HepG2 (cell line): ENCODE measurements around the gene XXYLT1. TPM values are rescaled to one million over a fixed set of nuclear protein-coding genes. Genes with fewer than 3 reads are reported as not detected.
A peak's percentile ranks its signal among the peaks of the same experiment; 100 is the strongest.

Experiments
- GFI1 ChIP-seq: sonication (generic); formaldehyde crosslinking; IDR thresholded peaks from 2 replicates; pipeline ENCODE4 v1.5.0; 2020; ENCODE audit warnings: missing genetic modification reagents, mild to moderate bottlenecking, borderline replicate concordance
- HMG20A ChIP-seq: IDR thresholded peaks from 2 replicates; pipeline ENCODE4 v1.6.1; 2016; ENCODE audit warnings: borderline replicate concordance
- HNF4G ChIP-seq, 2 experiments: sonication (generic) in 1 of 2; formaldehyde crosslinking in 1 of 2; IDR thresholded peaks; 2 replicates each; pipeline versions ENCODE4 v1.4.0 to v1.6.1; 2011 to 2020; ENCODE audit warnings: borderline replicate concordance in 2 of 2, low read depth in 2 of 2, mild to moderate bottlenecking in 2 of 2, low read length in 1 of 2, missing genetic modification reagents in 1 of 2, moderate library complexity in 1 of 2
- KAT8 ChIP-seq: IDR thresholded peaks from 2 replicates; pipeline ENCODE4 v1.6.1; 2016; ENCODE audit warnings: missing genetic modification reagents, missing compliant biosample characterization
- KLF6 ChIP-seq: IDR thresholded peaks from 2 replicates; pipeline ENCODE4 v1.8.0; 2016; ENCODE audit warnings: missing biosample characterization, missing genetic modification reagents
- LCORL ChIP-seq, 2 experiments: fragments of 450-650 bp in 1 of 2; sonication (generic) in 1 of 2; formaldehyde crosslinking in 1 of 2; IDR thresholded peaks; 2 replicates each; pipeline versions ENCODE4 v1.5.0 to v1.6.1; 2017 to 2020; ENCODE audit warnings: antibody characterized with exemption in 1 of 2, missing genetic modification reagents in 1 of 2
- PHF21A ChIP-seq: sonication (generic); formaldehyde crosslinking; IDR thresholded peaks from 2 replicates; pipeline ENCODE4 v1.5.0; 2020; ENCODE audit warnings: mild to moderate bottlenecking, missing genetic modification reagents
- POGZ ChIP-seq: sonication (generic); formaldehyde crosslinking; IDR thresholded peaks from 2 replicates; pipeline ENCODE4 v1.4.0; 2020; ENCODE audit warnings: mild to moderate bottlenecking, missing genetic modification reagents
- RARA ChIP-seq: IDR thresholded peaks from 2 replicates; pipeline ENCODE4 v1.6.1; 2016; ENCODE audit warnings: missing genetic modification reagents, missing compliant biosample characterization
- RBM39 ChIP-seq: fragments of 200-400 bp; formaldehyde crosslinking; IDR thresholded peaks from one replicate; pipeline ENCODE4 v1.6.1; 2018; ENCODE audit warnings: antibody characterized with exemption, mild to moderate bottlenecking, low read depth, low read length; ENCODE audit not compliant: poor library complexity, severe bottlenecking
- SMARCC2 ChIP-seq: fragments of 450-650 bp; IDR thresholded peaks from 2 replicates; pipeline ENCODE4 v1.6.1; 2017; ENCODE audit warnings: antibody characterized with exemption, mild to moderate bottlenecking
- TAF15 ChIP-seq: fragments of 200-400 bp; formaldehyde crosslinking; IDR thresholded peaks from one replicate; pipeline ENCODE4 v1.6.1; 2018; ENCODE audit warnings: mild to moderate bottlenecking, low read depth, low read length; ENCODE audit not compliant: poor library complexity, severe bottlenecking
- TBL1XR1 ChIP-seq: fragments of 150-350 bp; IDR thresholded peaks from 2 replicates; pipeline ENCODE4 v1.6.1; 2014; ENCODE audit warnings: borderline replicate concordance, low read length; ENCODE audit not compliant: partially characterized antibody
- TOE1 ChIP-seq: sonication (generic); formaldehyde crosslinking; IDR thresholded peaks from 2 replicates; pipeline ENCODE4 v1.4.0; 2020; ENCODE audit warnings: mild to moderate bottlenecking, missing genetic modification reagents
- ZNF12 ChIP-seq: sonication (generic); formaldehyde crosslinking; IDR thresholded peaks from 2 replicates; pipeline ENCODE4 v1.5.0; 2020; ENCODE audit warnings: missing genetic modification reagents
- ZNF34 ChIP-seq: sonication (generic); formaldehyde crosslinking; IDR thresholded peaks from 2 replicates; pipeline ENCODE4 v1.4.0; 2020; ENCODE audit warnings: mild to moderate bottlenecking, missing genetic modification reagents, borderline replicate concordance
- ZNF598 ChIP-seq: sonication (generic); formaldehyde crosslinking; IDR thresholded peaks from 2 replicates; pipeline ENCODE4 v1.5.1; 2020; ENCODE audit warnings: mild to moderate bottlenecking, missing genetic modification reagents, borderline replicate concordance
- ZNF674 ChIP-seq: sonication (generic); formaldehyde crosslinking; IDR thresholded peaks from 2 replicates; pipeline ENCODE4 v1.5.0; 2020; ENCODE audit warnings: low read depth, mild to moderate bottlenecking, missing genetic modification reagents
- ZSCAN25 ChIP-seq: sonication (generic); formaldehyde crosslinking; IDR thresholded peaks from 2 replicates; pipeline ENCODE4 v1.8.0; 2022; ENCODE audit warnings: mild to moderate bottlenecking, missing genetic modification reagents
- ZSCAN29 ChIP-seq: sonication (generic); formaldehyde crosslinking; conservative IDR thresholded peaks from 2 replicates; pipeline ENCODE4 v1.4.0; 2020; ENCODE audit warnings: mild to moderate bottlenecking, missing genetic modification reagents
- polyA plus RNA-seq, 8 experiments: library from polyadenylated mRNA; depleted of rRNA in 3 of 8; stranded (reverse) in 7 of 8; unstranded in 1 of 8; fragments of >200 nt; fragmentation: Illumina TruSeq in 4 of 8; extraction: Trizol in 4 of 8; gene quantifications; 2 replicates each; pipeline versions ENCODE4 v1.2.1 to v1.2.3, GENCODE V29; 2011 to 2016; ENCODE audit warnings: low read depth in 4 of 8, missing spikeins in 1 of 8, mixed read lengths in 1 of 8; ENCODE audit not compliant: insufficient read depth in 1 of 8
- total RNA-seq, 5 experiments: library from RNA; depleted of rRNA; stranded (reverse); fragments of >200 nt; fragmentation: Illumina TruSeq; extraction: Trizol; gene quantifications; 2 replicates each; pipeline ENCODE4 v1.2.3, GENCODE V29; 2016; ENCODE audit warnings: low read depth in 1 of 5
- TF ChIP-seq, protein P1 (sequence below): sonication (generic); formaldehyde crosslinking; IDR thresholded peaks from 2 replicates; pipeline ENCODE4 v1.4.0; 2020; ENCODE audit warnings: missing genetic modification reagents
- TF ChIP-seq, protein P2 (sequence below): sonication (generic); formaldehyde crosslinking; IDR thresholded peaks from 2 replicates; pipeline ENCODE4 v1.4.0; 2020; ENCODE audit warnings: missing genetic modification reagents
- TF ChIP-seq, protein P3 (sequence below): sonication (generic); formaldehyde crosslinking; IDR thresholded peaks from 2 replicates; pipeline ENCODE4 v1.5.1; 2020; ENCODE audit warnings: missing genetic modification reagents, mild to moderate bottlenecking, borderline replicate concordance
- TF ChIP-seq, protein P4 (sequence below): sonication (generic); formaldehyde crosslinking; IDR thresholded peaks from 2 replicates; pipeline ENCODE4 v1.4.0; 2020; ENCODE audit warnings: mild to moderate bottlenecking, missing genetic modification reagents
- TF ChIP-seq, protein P5 (sequence below): sonication (generic); formaldehyde crosslinking; IDR thresholded peaks from 2 replicates; pipeline ENCODE4 v1.5.1; 2020; ENCODE audit warnings: mild to moderate bottlenecking, missing genetic modification reagents, moderate library complexity

The XXYLT1 gene
- total and polyA plus RNA-seq, 2 of the 13 experiments (the other 11 are each of a cell fraction or from before 2014, with no cell fraction given) = 17.7 to 19.0 TPM

DNA sequence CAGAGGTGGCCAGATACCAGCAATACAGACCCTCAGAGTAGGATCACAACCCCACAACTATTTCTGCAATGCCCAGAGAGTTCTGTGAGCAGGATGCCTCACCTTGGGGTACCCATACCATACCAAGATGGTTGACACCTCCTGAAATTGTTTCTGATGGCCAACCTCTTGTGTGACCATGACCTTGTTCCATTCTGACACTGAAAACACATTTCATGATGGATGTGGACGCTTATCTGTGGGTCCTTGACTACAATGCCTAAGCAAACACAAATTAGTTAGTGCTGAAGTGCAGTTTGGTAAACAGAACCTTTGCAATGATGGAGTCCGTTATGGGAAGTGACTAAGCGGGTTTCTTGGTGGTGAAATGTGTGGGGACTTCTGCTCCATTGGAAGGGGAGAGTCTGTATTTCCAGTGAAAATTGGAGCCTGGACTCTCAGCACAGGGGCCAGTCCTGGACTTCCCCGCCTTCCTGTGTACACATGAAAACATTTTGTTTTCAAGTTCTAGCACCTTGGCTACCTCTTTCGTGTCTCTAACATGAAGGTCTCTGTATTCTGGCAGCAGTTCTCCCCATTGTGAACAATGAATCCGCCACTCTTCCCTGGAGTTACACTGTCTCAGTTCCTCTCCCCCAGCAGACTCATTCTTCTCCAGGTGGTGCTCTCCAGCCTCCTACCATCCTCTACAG, 106.2 kb downstream of the XXYLT1 start (continued):
- TF ChIP-seq TOE1 (CRISPR knock-in tag) (no peak), SMARCC2 (no peak), TAF15 (no peak), ZSCAN25 (CRISPR knock-in tag) (peak; percentile 88), ZNF12 (0 out of 2 replicates have a peak, but pooled peaks have one; percentile 27), POGZ (CRISPR knock-in tag) (peak; percentile 82), ZNF674 (CRISPR knock-in tag) (no peak), ZNF34 (no peak), HMG20A (CRISPR knock-in tag) (peak; percentile 98), GFI1 (CRISPR knock-in tag) (peak; percentile 91), KLF6 (CRISPR knock-in tag) (peak; percentile 77; the same call in 1 of the 2 replicates), KAT8 (CRISPR knock-in tag) (peak; percentile 90), RBM39 (no peak), PHF21A (CRISPR knock-in tag) (peak; percentile 98), LCORL (IDR thresholded peaks at IDR 0.05) (peak; percentile 15; the same call in 1 of the 2 replicates), LCORL (CRISPR knock-in tag; IDR thresholded peaks at IDR 0.05) (peak; percentile 99), HNF4G (IDR thresholded peaks at IDR 0.05; ENCODE audit: borderline replicate concordance, low read depth, low read length) (peak; percentile 98), HNF4G (CRISPR knock-in tag; IDR thresholded peaks at IDR 0.05; ENCODE audit: borderline replicate concordance, low read depth) (peak; percentile 93; the same call in 1 of the 2 replicates), ZSCAN29 (peak; percentile 91), RARA (CRISPR knock-in tag) (peak; percentile 99), ZNF598 (CRISPR knock-in tag) (no peak), TBL1XR1 (peak; percentile 93)
- TF ChIP-seq, protein P1, sequence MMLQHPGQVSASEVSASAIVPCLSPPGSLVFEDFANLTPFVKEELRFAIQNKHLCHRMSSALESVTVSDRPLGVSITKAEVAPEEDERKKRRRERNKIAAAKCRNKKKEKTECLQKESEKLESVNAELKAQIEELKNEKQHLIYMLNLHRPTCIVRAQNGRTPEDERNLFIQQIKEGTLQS (CRISPR knock-in tag) = peak; percentile 86
- TF ChIP-seq, protein P2, sequence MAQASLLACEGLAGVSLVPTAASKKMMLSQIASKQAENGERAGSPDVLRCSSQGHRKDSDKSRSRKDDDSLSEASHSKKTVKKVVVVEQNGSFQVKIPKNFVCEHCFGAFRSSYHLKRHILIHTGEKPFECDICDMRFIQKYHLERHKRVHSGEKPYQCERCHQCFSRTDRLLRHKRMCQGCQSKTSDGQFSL (CRISPR knock-in tag) = no peak
- TF ChIP-seq, protein P3, sequence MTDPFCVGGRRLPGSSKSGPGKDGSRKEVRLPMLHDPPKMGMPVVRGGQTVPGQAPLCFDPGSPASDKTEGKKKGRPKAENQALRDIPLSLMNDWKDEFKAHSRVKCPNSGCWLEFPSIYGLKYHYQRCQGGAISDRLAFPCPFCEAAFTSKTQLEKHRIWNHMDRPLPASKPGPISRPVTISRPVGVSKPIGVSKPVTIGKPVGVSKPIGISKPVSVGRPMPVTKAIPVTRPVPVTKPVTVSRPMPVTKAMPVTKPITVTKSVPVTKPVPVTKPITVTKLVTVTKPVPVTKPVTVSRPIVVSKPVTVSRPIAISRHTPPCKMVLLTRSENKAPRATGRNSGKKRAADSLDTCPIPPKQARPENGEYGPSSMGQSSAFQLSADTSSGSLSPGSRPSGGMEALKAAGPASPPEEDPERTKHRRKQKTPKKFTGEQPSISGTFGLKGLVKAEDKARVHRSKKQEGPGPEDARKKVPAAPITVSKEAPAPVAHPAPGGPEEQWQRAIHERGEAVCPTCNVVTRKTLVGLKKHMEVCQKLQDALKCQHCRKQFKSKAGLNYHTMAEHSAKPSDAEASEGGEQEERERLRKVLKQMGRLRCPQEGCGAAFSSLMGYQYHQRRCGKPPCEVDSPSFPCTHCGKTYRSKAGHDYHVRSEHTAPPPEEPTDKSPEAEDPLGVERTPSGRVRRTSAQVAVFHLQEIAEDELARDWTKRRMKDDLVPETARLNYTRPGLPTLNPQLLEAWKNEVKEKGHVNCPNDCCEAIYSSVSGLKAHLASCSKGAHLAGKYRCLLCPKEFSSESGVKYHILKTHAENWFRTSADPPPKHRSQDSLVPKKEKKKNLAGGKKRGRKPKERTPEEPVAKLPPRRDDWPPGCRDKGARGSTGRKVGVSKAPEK (CRISPR knock-in tag) = no peak
- TF ChIP-seq, protein P4, sequence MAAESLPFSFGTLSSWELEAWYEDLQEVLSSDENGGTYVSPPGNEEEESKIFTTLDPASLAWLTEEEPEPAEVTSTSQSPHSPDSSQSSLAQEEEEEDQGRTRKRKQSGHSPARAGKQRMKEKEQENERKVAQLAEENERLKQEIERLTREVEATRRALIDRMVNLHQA (CRISPR knock-in tag) = no peak
- TF ChIP-seq, protein P5, sequence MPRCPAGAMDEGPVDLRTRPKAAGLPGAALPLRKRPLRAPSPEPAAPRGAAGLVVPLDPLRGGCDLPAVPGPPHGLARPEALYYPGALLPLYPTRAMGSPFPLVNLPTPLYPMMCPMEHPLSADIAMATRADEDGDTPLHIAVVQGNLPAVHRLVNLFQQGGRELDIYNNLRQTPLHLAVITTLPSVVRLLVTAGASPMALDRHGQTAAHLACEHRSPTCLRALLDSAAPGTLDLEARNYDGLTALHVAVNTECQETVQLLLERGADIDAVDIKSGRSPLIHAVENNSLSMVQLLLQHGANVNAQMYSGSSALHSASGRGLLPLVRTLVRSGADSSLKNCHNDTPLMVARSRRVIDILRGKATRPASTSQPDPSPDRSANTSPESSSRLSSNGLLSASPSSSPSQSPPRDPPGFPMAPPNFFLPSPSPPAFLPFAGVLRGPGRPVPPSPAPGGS (CRISPR knock-in tag) = peak; percentile 92; the same call in 1 of the 2 replicates
